SU-DHL-6 (cell line): ENCODE measurements around the gene SNX1.

Experiments
- CTCF ChIP-seq: fragments of 200-600 bp; sonication (generic); IDR thresholded peaks from one replicate; pipeline ENCODE4 v1.5.1; 2017; ENCODE audit warnings: antibody characterized with exemption, mild to moderate bottlenecking, low read length, moderate library complexity; ENCODE audit not compliant: insufficient read depth, poor library complexity, severe bottlenecking
- EZH2phosphoT487 ChIP-seq: fragments of 200-600 bp; sonication (generic), shearing (Covaris generic); conservative IDR thresholded peaks from 2 replicates; pipeline ENCODE4 v1.6.1; 2018; ENCODE audit warnings: mild to moderate bottlenecking, antibody characterized with exemption, low read length, moderate library complexity, mixed read lengths

- TF ChIP-seq EZH2phosphoT487 (no peak), CTCF (no peak)
Observed at GRCh38 chr15:64155802-64156651, 60.2 kb downstream of the SNX1 start.
